PC-3 (cell line): ENCODE data around the gene KRT83. TPM values are rescaled to one million over a fixed set of nuclear protein-coding genes. Genes with fewer than 3 reads are reported as not detected.
"Not testable (repeated sequence)": the region's sequence is repeated elsewhere in the genome, so short reads cannot be mapped to it uniquely, and the experiment has no call there.

ENCODE experiments used
- ATAC-seq: fragments of 200-7000 bp; cut with Tn5 transposase; 2 replicates; pipeline ENCODE4 v1.9.1; 2020; ENCODE audit warnings: mild to moderate bottlenecking, moderate library complexity
- BruUV-seq: library from RNA; stranded (reverse); fragments of 400-500 nt; replicated peaks from 2 replicates; lab custom pipeline; 2021; lab: Mats Ljungman, UMichigan
- CTCF ChIA-PET: fragments of 300-600 bp; sonication (Branson Sonifier 250); formaldehyde crosslinking; loops from one replicate; lab custom pipeline; 2022; ENCODE audit warnings: antibody characterized with exemption; lab: Charles Lee
- POLR2A ChIA-PET: fragments of 300-600 bp; sonication (Branson Sonifier 250); formaldehyde crosslinking; loops from one replicate; lab custom pipeline; 2022; ENCODE audit warnings: antibody characterized with exemption; ENCODE audit not compliant: unreplicated experiment; lab: Charles Lee
- DNase-seq: peaks from one replicate; pipeline ENCODE4 v3.0.0-alpha.2; 2015
- H2AFZ ChIP-seq: fragments of 300-600 bp; sonication (generic); 2 replicates; pipeline ENCODE4 v1.6.0; 2016; ENCODE audit warnings: antibody characterized with exemption, low read length
- H3F3A ChIP-seq: fragments of 300-600 bp; sonication (generic); one replicate; pipeline ENCODE4 v1.6.0; 2017; ENCODE audit warnings: antibody characterized with exemption, low read length, control low read depth, mild to moderate bottlenecking; ENCODE audit not compliant: unreplicated experiment
- H3K27ac ChIP-seq: fragments of 300-600 bp; sonication (generic); 2 replicates; pipeline ENCODE4 v1.5.1; 2016; ENCODE audit warnings: mild to moderate bottlenecking, low read length
- H3K27me3 ChIP-seq: fragments of 300-600 bp; sonication (generic); 2 replicates; pipeline ENCODE4 v1.6.1; 2016; ENCODE audit warnings: low read length, mixed read lengths
- H3K36me3 ChIP-seq: fragments of 300-600 bp; sonication (generic); 2 replicates; pipeline ENCODE4 v1.6.1; 2016; ENCODE audit warnings: low read depth, mixed run types, low read length, mixed read lengths
- H3K4me1 ChIP-seq: fragments of 300-600 bp; sonication (generic); 2 replicates; pipeline ENCODE4 v1.5.1; 2016; ENCODE audit warnings: low read length; ENCODE audit not compliant: insufficient read depth
- H3K4me2 ChIP-seq: fragments of 300-600 bp; sonication (generic); 2 replicates; pipeline ENCODE4 v1.6.0; 2016; ENCODE audit warnings: low read length
- H3K4me3 ChIP-seq: fragments of 300-600 bp; sonication (generic); 2 replicates; pipeline ENCODE4 v1.5.1; 2016; ENCODE audit warnings: mild to moderate bottlenecking, low read length, mixed read lengths
- H3K79me2 ChIP-seq: fragments of 300-600 bp; sonication (generic); 2 replicates; pipeline ENCODE4 v1.6.1; 2017; ENCODE audit warnings: low read length, mixed read lengths
- H3K9ac ChIP-seq: fragments of 300-600 bp; sonication (generic); 2 replicates; pipeline ENCODE4 v1.6.0; 2016; ENCODE audit warnings: mild to moderate bottlenecking, low read length
- H3K9me2 ChIP-seq: fragments of 300-600 bp; sonication (generic); replicated peaks from 2 replicates; pipeline ENCODE4 v1.6.1; 2016; ENCODE audit warnings: mixed run types, low read length, mixed read lengths
- H3K9me3 ChIP-seq: fragments of 300-600 bp; sonication (generic); 2 replicates; pipeline ENCODE4 v1.6.1; 2016; ENCODE audit warnings: low read length, mixed read lengths
- H4K20me1 ChIP-seq: fragments of 300-600 bp; sonication (generic); 2 replicates; pipeline ENCODE4 v1.6.1; 2016; ENCODE audit warnings: low read length, mixed read lengths
- EZH2 ChIP-seq: fragments of 300-600 bp; sonication (generic); IDR thresholded peaks from one replicate; pipeline ENCODE4 v1.6.1; 2017; ENCODE audit warnings: antibody characterized with exemption, mild to moderate bottlenecking, low read length; ENCODE audit not compliant: unreplicated experiment
- EZH2phosphoT487 ChIP-seq: fragments of 300-600 bp; sonication (generic); IDR thresholded peaks from 2 replicates; pipeline ENCODE4 v1.6.1; 2018; ENCODE audit warnings: mild to moderate bottlenecking, antibody characterized with exemption, low read length, borderline replicate concordance
- intact Hi-C: fragments of 100-400 bp; cut with micrococcal nuclease; formaldehyde crosslinking; loops from 2 replicates; pipeline ENCODE4 v1.9.0; 2023
- total RNA-seq: library from RNA; depleted of rRNA; stranded (reverse); fragments of >200 nt; gene quantifications from 2 replicates; pipeline ENCODE4 v1.2.3, GENCODE V29; 2014
- TF ChIP-seq, protein P1 (sequence below): fragments of 300-600 bp; sonication (generic); conservative IDR thresholded peaks from 2 replicates; pipeline ENCODE4 v1.5.1; 2017; ENCODE audit warnings: antibody characterized with exemption, low read depth, mild to moderate bottlenecking, low read length

KRT83 gene
- total RNA-seq, 1 experiment from 2014 or later, result 0.33 TPM

DNA sequence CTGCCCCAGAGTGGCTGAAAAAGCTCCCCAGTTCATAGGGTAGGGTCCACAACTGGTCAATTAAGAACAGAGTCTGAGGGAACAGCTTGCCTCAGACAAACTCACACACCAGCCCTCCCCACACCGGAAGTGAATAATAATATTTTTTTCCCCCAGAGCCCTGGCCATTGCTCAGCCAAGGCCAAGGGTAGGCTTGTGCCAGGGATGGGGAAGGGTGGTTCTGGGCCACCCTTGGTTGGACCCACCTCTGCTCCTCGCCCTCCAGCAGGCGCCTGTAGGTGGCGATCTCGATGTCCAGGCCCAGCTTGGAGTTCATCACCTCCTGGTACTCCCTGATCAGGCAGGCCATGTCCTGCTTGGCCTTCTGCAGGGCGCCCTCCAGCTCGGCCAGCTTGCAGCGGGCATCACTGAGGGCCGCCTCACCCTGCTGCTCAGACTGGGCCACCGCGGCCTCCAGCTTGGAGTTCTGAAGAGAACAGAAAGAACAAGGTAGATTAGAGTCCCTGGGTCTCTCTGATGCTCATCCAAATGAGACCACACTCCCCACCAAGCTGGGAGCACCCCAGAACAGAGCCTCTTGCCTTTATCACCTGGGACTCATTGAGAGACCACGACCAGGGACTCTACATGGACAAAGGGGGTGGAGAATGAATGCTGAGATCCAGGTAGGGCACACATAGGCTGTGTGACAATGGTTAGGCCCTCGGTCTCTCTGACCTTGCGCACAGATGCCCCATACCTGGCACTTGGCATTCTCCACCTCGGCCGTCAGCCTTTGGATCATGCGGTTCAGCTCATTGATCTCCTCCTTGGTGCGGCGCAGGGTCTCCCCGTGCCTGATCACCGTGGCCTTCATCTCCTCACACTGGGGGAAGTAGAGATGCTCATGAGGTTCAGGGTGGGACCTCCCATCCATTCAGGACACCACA lies 34.1 kb downstream of the KRT83 start:
- intact Hi-C loops, H3K9me3 ChIP-seq, POLR2A ChIA-PET, H3K9me2 ChIP-seq, H2AFZ ChIP-seq, H3K27me3 ChIP-seq: not testable (repeated sequence)
- Histone ChIP-seq H3K36me3 (peaks cover 24% of the 10 kb centered on the region), H3K27ac (peak overlapping the region; percentile 98), H3K9ac (peak overlapping the region; percentile 80), H3K4me1 (peaks cover 42% of the 10 kb centered on the region), H3K79me2 (peaks cover 29% of the 10 kb centered on the region), H3F3A (peaks cover 16% of the 10 kb centered on the region), H3K4me3 (peak overlapping the region; percentile 74), H3K4me2 (peak overlapping the region; percentile 88), H4K20me1 (peaks cover 22% of the 10 kb centered on the region)
- TF ChIP-seq, protein P1, sequence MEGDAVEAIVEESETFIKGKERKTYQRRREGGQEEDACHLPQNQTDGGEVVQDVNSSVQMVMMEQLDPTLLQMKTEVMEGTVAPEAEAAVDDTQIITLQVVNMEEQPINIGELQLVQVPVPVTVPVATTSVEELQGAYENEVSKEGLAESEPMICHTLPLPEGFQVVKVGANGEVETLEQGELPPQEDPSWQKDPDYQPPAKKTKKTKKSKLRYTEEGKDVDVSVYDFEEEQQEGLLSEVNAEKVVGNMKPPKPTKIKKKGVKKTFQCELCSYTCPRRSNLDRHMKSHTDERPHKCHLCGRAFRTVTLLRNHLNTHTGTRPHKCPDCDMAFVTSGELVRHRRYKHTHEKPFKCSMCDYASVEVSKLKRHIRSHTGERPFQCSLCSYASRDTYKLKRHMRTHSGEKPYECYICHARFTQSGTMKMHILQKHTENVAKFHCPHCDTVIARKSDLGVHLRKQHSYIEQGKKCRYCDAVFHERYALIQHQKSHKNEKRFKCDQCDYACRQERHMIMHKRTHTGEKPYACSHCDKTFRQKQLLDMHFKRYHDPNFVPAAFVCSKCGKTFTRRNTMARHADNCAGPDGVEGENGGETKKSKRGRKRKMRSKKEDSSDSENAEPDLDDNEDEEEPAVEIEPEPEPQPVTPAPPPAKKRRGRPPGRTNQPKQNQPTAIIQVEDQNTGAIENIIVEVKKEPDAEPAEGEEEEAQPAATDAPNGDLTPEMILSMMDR, result peak; percentile 46
- ATAC-seq (peak; percentile 1; the same call in 1 of the 2 replicates), DNase-seq (peak; percentile 38)
- CTCF ChIA-PET, result interaction anchor here (0.6 to 1.4 kb wide), 2 partner anchors 40 to 660 kb away, joined by 3 read pairs; no protein-coding TSS in a partner anchor
- BruUV-seq, result TSS peak; percentile 80

DNA sequence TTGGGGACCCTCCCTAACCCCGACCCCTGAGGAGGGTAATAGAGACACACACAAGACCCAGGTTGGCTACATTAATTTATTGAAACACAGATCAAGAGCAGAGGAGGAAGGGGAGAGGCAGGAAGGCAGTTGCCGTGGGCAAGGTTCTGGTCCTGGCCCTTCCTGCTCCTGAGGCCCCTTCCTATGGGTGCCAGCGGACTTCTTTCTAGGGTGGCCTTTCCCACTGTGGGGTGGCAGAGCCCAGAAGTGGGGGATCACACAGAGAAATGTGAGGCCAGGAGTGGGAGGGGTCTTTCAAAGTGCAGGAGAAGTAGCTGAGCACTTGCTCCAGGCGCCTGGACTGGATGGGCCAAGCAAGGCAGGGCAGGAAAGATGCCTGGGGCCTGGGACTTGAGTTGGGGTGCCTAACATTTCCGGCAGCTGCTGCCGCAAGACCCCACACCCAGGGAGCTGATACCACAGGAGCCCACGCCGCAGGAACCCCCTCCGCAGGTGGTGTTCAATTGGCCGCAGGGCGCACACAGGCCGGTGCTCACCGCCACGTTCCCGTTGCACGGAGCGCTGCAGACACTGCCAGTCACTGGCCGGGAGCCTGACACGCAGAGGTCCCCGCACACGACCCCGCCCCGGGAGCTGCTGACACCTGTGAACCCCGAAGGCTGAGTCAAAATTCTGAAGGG lies 35.2 kb downstream of the KRT83 start:
- H3K27ac ChIP-seq, result peak overlapping the region; percentile 98
- no peaks in the 10 kb centered on the region for H3K9me3 ChIP-seq
- no peaks in the 10 kb centered on the region for H3K9me2 ChIP-seq
- peaks cover 53% of the 10 kb centered on the region for H3K4me1 ChIP-seq
- peaks cover 29% of the 10 kb centered on the region for H3K79me2 ChIP-seq
- CTCF ChIA-PET, result interaction anchor here (0.6 to 1.4 kb wide), 2 partner anchors 42 to 661 kb away, joined by 3 read pairs; no protein-coding TSS in a partner anchor
- DNase-seq, result peak; percentile 22
- H3K9ac ChIP-seq, result peak overlapping the region; percentile 80
- peak overlapping the region; percentile 88 for H3K4me2 ChIP-seq
- no peak overlapping the region for H2AFZ ChIP-seq
- TF ChIP-seq EZH2phosphoT487, result no peak
- TF ChIP-seq, protein P1, result no peak
- no peak for TF ChIP-seq EZH2
- H4K20me1 ChIP-seq, result peaks cover 22% of the 10 kb centered on the region
- POLR2A ChIA-PET, result interaction anchor here (1.2 kb wide), 1 partner anchor 138 kb away, joined by 6 read pairs; no protein-coding TSS in a partner anchor
- peak overlapping the region; percentile 74 for H3K4me3 ChIP-seq
- H3F3A ChIP-seq, result peaks cover 22% of the 10 kb centered on the region
- H3K27me3 ChIP-seq, result no peaks in the 10 kb centered on the region
- ATAC-seq, result no peak
- intact Hi-C loops, result no loop called here
- BruUV-seq, result TSS peak; percentile 2
- H3K36me3 ChIP-seq, result peaks cover 24% of the 10 kb centered on the region
